WTC11 (cell line): ENCODE data around the gene IDUA. TPM values are rescaled to one million over a fixed set of nuclear protein-coding genes. Genes with fewer than 3 reads are reported as not detected.

Source experiments
- ATAC-seq: fragments of 200-7000 bp; cut with Tn5 transposase; 2 replicates; pipeline ENCODE4 v1.10.0; 2021; ENCODE audit warnings: mild to moderate bottlenecking, moderate library complexity
- CTCF ChIA-PET: fragments of 300-600 bp; sonication (Branson Sonifier 250); formaldehyde crosslinking; loops from one replicate; lab custom pipeline; 2021; ENCODE audit warnings: antibody characterized with exemption; lab: Charles Lee
- POLR2A ChIA-PET: fragments of 350-600 bp; sonication (Branson Sonifier 250); formaldehyde crosslinking; loops from one replicate; lab custom pipeline; 2021; ENCODE audit warnings: antibody characterized with exemption; lab: Charles Lee
- DNase-seq: peaks from one replicate; pipeline ENCODE4 v3.0.0; 2021; ENCODE audit warnings: low spot score
- H3K27ac Mint-ChIP-seq: 2 replicates; pipeline ENCODE4 v1.8.0; 2021; ENCODE audit warnings: mixed read lengths
- H3K27me3 Mint-ChIP-seq: 2 replicates; pipeline ENCODE4 v1.8.0; 2021; ENCODE audit warnings: low read depth, mild to moderate bottlenecking, moderate library complexity, mixed read lengths
- H3K36me3 Mint-ChIP-seq: 2 replicates; pipeline ENCODE4 v1.8.0; 2021; ENCODE audit warnings: mixed read lengths
- H3K4me1 Mint-ChIP-seq: 2 replicates; pipeline ENCODE4 v1.8.0; 2022; ENCODE audit warnings: mixed read lengths
- H3K4me3 Mint-ChIP-seq: 2 replicates; pipeline ENCODE4 v1.8.0; 2021; ENCODE audit warnings: mild to moderate bottlenecking, moderate library complexity, mixed read lengths
- H3K9me3 Mint-ChIP-seq: 2 replicates; pipeline ENCODE4 v1.8.0; 2021; ENCODE audit warnings: mixed read lengths
- AR ChIP-seq: fragments of 250-450 bp; sonication (Bioruptor Pico); IDR thresholded peaks from 2 replicates; pipeline ENCODE4 v1.9.0; 2021; ENCODE audit warnings: mild to moderate bottlenecking
- ATF1 ChIP-seq: sonication (generic); formaldehyde crosslinking; IDR thresholded peaks from 2 replicates; pipeline ENCODE4 v1.8.1; 2023; ENCODE audit warnings: mild to moderate bottlenecking, moderate library complexity, missing genetic modification reagents
- CBFB ChIP-seq: sonication (generic); formaldehyde crosslinking; IDR thresholded peaks from 2 replicates; pipeline ENCODE4 v1.8.1; 2022; ENCODE audit warnings: mild to moderate bottlenecking, low read depth, missing genetic modification reagents
- CTCF ChIP-seq: fragments of 200-600 bp; IDR thresholded peaks from 2 replicates; pipeline ENCODE4 v1.8.0; 2022; ENCODE audit warnings: antibody characterized with exemption
- ELF4 ChIP-seq: sonication (generic); formaldehyde crosslinking; IDR thresholded peaks from 2 replicates; pipeline ENCODE4 v1.8.1; 2022; ENCODE audit warnings: low read depth, mild to moderate bottlenecking, moderate library complexity, missing genetic modification reagents
- FOXP1 ChIP-seq: sonication (generic); formaldehyde crosslinking; IDR thresholded peaks from 2 replicates; pipeline ENCODE4 v1.8.0; 2022; ENCODE audit warnings: missing genetic modification reagents, mild to moderate bottlenecking, moderate library complexity, borderline replicate concordance
- GABPB1 ChIP-seq: sonication (generic); formaldehyde crosslinking; IDR thresholded peaks from 2 replicates; pipeline ENCODE4 v1.8.1; 2023; ENCODE audit warnings: mild to moderate bottlenecking, missing genetic modification reagents
- TEAD1 ChIP-seq: sonication (generic); formaldehyde crosslinking; IDR thresholded peaks from 2 replicates; pipeline ENCODE4 v1.8.0; 2022; ENCODE audit warnings: mild to moderate bottlenecking, missing genetic modification reagents
- USF1 ChIP-seq: sonication (generic); formaldehyde crosslinking; IDR thresholded peaks from 2 replicates; pipeline ENCODE4 v1.8.0; 2022; ENCODE audit warnings: mild to moderate bottlenecking, missing genetic modification reagents
- ZNF281 ChIP-seq: sonication (generic); formaldehyde crosslinking; IDR thresholded peaks from 2 replicates; pipeline ENCODE4 v1.8.0; 2023; ENCODE audit warnings: mild to moderate bottlenecking, missing genetic modification reagents
- ZNF423 ChIP-seq: fragments of 250-450 bp; sonication (Bioruptor Pico); IDR thresholded peaks from 2 replicates; pipeline ENCODE4 v2.1.2; 2022; ENCODE audit warnings: mild to moderate bottlenecking, moderate library complexity
- ZNF512 ChIP-seq: sonication (generic); formaldehyde crosslinking; IDR thresholded peaks from 2 replicates; pipeline ENCODE4 v1.8.1; 2022; ENCODE audit warnings: missing genetic modification reagents, borderline replicate concordance
- ZSCAN18 ChIP-seq: fragments of 250-450 bp; sonication (Bioruptor Pico); IDR thresholded peaks from 2 replicates; pipeline ENCODE4 v2.1.2; 2022; ENCODE audit warnings: mild to moderate bottlenecking, moderate library complexity
- total RNA-seq: library from RNA; stranded (reverse); gene quantifications from 3 replicates; pipeline ENCODE4 v1.2.3, GENCODE V29; 2021
- TF ChIP-seq, protein P1 (sequence below): fragments of 250-450 bp; sonication (Bioruptor Pico); IDR thresholded peaks from 2 replicates; pipeline ENCODE4 v1.8.0; 2021; ENCODE audit warnings: mild to moderate bottlenecking
- TF ChIP-seq, protein P2 (sequence below): fragments of 250-450 bp; sonication (Bioruptor Pico); IDR thresholded peaks from 2 replicates; pipeline ENCODE4 v1.9.0; 2021; ENCODE audit warnings: mild to moderate bottlenecking

Gene IDUA
- total RNA-seq, 1 experiment from 2014 or later: 8.7 TPM

DNA sequence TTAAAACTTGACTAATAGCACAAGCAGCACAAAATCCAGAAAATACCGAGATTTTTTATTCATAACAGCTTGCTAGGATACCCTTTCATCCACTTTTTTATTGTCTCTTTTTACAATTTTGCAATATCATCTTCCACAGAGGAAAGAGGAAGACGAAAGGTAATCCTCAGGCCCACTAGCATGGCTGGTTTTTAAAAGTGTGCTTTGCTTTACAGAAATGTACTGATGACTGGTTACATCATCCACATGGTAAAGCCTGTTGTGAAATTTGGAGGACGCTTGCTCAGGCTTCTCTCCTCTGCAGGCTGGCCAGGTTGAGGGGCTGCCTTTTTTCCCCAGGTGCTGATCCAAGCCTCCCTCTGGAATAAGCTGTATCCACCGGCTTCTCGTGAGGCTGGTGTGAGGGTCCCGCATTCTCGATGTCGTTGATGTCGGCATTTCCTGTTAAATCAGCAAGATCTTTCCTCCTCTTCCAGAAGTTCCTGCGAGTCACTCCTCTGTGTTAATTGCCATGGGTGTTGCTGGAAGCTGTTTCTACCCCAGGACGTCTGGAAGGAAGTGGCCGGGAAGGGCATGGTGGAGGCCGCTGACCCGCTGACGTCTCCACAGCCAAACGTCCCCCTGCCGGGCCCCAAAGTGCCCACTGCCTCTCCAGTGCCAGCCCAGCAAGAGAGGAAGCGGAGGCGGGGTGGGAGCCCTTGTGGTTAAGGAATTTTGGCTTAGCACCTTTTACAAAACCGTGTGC is 7.7 kb upstream of the IDUA start:
- ChIA-PET POLR2A (no interaction called here), CTCF (no interaction called here)
- Mint-ChIP-seq H3K4me3 (no peak overlapping the region), H3K36me3 (0 out of 2 replicates have a peak, but pooled peaks cover 2% of the 10 kb centered on the region), H3K9me3 (peaks cover 3% of the 10 kb centered on the region; the same call in 1 of the 2 replicates), H3K27ac (no peak overlapping the region), H3K4me1 (peaks cover 4% of the 10 kb centered on the region; the same call in 1 of the 2 replicates), H3K27me3 (peaks cover 12% of the 10 kb centered on the region)
- ATAC-seq: no peak
- TF ChIP-seq ZNF512 (CRISPR knock-in tag): no peak
- peak; percentile 95 for TF ChIP-seq GABPB1 (CRISPR knock-in tag)
- TF ChIP-seq TEAD1 (CRISPR knock-in tag): no peak
- DNase-seq: no peak

DNA sequence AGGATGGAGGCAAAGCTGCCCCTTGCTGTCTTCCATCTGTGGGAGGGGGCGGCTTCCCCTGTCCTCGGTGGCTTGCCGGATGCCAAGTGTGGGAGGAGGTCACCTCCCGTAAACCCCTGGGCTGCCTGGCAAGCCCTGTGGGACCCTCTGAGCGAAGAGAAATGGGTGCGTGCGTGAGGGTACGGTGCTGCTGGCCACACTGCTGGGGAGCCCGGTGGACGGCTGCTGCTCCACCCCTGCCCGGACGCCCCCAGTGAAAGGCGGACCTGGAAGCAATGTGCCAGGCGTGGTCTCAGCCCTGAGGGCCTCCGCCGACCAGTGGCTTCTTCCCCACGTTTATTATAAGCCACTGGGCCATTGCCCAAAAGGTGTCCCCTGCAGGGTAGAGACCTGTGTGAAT is 4.6 kb upstream of the IDUA start:
- ATAC-seq (no peak), DNase-seq (no peak)
- H3K4me1 Mint-ChIP-seq: peaks cover 16% of the 10 kb centered on the region
- H3K27ac Mint-ChIP-seq: no peak overlapping the region
- CTCF ChIA-PET: no interaction called here
- POLR2A ChIA-PET: no interaction called here
- H3K27me3 Mint-ChIP-seq: peaks cover 18% of the 10 kb centered on the region
- H3K9me3 Mint-ChIP-seq: no peaks in the 10 kb centered on the region
- H3K36me3 Mint-ChIP-seq: no peaks in the 10 kb centered on the region
- TF ChIP-seq CBFB (CRISPR knock-in tag) (no peak), USF1 (no peak), ZSCAN18 (CRISPR knock-in tag) (no peak), ZNF281 (CRISPR knock-in tag) (no peak)
- TF ChIP-seq, all 79 proteins: peak for 0
- no peak overlapping the region for H3K4me3 Mint-ChIP-seq

DNA sequence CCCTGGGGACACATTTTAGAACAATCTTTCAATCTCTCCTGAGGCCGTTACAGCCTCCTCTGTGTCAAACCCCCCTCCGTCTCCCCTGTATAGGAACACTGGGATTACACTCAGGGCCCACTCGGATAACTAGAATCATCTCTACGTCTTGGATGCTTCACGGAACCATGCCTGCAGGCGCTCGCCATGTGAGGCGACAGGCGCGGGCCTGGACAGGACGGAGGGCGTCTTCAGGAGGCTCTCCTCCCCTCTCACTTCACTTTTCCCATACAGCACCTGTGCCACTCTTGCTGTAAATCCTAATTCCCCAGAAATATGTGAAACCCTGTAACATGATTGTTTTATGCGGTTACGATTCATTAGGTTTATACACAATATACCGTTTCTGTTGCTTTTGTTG is 4.0 kb upstream of the IDUA start:
- Mint-ChIP-seq H3K27ac (no peak overlapping the region), H3K4me3 (no peak overlapping the region), H3K27me3 (peaks cover 18% of the 10 kb centered on the region), H3K36me3 (no peaks in the 10 kb centered on the region), H3K4me1 (peaks cover 16% of the 10 kb centered on the region), H3K9me3 (no peaks in the 10 kb centered on the region)
- ATAC-seq (no peak), DNase-seq (no peak)
- ChIA-PET CTCF (no interaction called here), POLR2A (no interaction called here)
- no peak for TF ChIP-seq ELF4 (CRISPR knock-in tag)
- TF ChIP-seq CTCF: no peak
- no peak for TF ChIP-seq FOXP1 (CRISPR knock-in tag)
- TF ChIP-seq ZNF423 (CRISPR knock-in tag): no peak
- TF ChIP-seq, protein P1, sequence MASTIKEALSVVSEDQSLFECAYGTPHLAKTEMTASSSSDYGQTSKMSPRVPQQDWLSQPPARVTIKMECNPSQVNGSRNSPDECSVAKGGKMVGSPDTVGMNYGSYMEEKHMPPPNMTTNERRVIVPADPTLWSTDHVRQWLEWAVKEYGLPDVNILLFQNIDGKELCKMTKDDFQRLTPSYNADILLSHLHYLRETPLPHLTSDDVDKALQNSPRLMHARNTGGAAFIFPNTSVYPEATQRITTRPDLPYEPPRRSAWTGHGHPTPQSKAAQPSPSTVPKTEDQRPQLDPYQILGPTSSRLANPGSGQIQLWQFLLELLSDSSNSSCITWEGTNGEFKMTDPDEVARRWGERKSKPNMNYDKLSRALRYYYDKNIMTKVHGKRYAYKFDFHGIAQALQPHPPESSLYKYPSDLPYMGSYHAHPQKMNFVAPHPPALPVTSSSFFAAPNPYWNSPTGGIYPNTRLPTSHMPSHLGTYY (CRISPR knock-in tag): no peak
- TF ChIP-seq AR: no peak
- TF ChIP-seq ATF1 (CRISPR knock-in tag): no peak
- TF ChIP-seq, protein P2, sequence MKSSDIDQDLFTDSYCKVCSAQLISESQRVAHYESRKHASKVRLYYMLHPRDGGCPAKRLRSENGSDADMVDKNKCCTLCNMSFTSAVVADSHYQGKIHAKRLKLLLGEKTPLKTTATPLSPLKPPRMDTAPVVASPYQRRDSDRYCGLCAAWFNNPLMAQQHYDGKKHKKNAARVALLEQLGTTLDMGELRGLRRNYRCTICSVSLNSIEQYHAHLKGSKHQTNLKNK (CRISPR knock-in tag): no peak
